ENCODE measurements around the gene PALD1. TPM values are rescaled to one million over a fixed set of nuclear protein-coding genes. Genes with fewer than 3 reads are reported as not detected.
A peak's percentile ranks its signal among the peaks of the same experiment; 100 is the strongest.

The PALD1 gene
- total and polyA plus RNA-seq, 2 donors (not counting 1 experiment from before 2014, with no cell fraction given), result 0.09 to 0.33 TPM

- Histone ChIP-seq H3K9ac (ENCODE audit: insufficient read depth, low read length) (no peak overlapping the region), H3K4me1 (ENCODE audit: control insufficient read depth, extremely low read depth, insufficient read depth, low read length) (no peaks in the 10 kb centered on the region), H3K4me2 (ENCODE audit: extremely low read depth, insufficient read depth, low read length) (no peak overlapping the region), H4K20me1 (ENCODE audit: control insufficient read depth, extremely low read depth, insufficient read depth, low read length) (no peaks in the 10 kb centered on the region), H3K36me3 (ENCODE audit: control insufficient read depth, insufficient read depth, low read length) (no peaks in the 10 kb centered on the region), H3K27me3 (ENCODE audit: control insufficient read depth, insufficient read depth, low read length) (peaks cover 14% of the 10 kb centered on the region), H3K27ac (ENCODE audit: insufficient read depth, low read length) (no peak overlapping the region), H2AFZ (ENCODE audit: low read length) (no peak overlapping the region), H3K9me3 (ENCODE audit: control insufficient read depth, insufficient read depth, low read depth, low read length) (no peaks in the 10 kb centered on the region), H3K79me2 (ENCODE audit: control insufficient read depth, insufficient read depth, low read length) (no peaks in the 10 kb centered on the region), H3K4me3 (replicated peaks in 1 of 4; ENCODE audit: control extremely low read depth in 1 of 4, insufficient read depth in 1 of 4, low read depth in 3 of 4, low read length in 4 of 4) (no peak overlapping the region)
- TF ChIP-seq CTCF (conservative IDR thresholded peaks at IDR 0.05 in 1 of 2, IDR thresholded peaks at IDR 0.05 in 1 of 2; ENCODE audit: low read depth in 1 of 2, low read length in 2 of 2) (no peak), EZH2 (IDR thresholded peaks at IDR 0.05; ENCODE audit: low read length, missing control alignments) (no peak)
- no peak for DNase-seq (ENCODE audit: low read depth in 2 of 2)
Measured at GRCh38 chr10:70583669-70584037, 105.1 kb downstream of the PALD1 start.

GRCh38 chr10:70584366-70584765 is 105.8 kb downstream of the PALD1 start:
- no peak for DNase-seq (ENCODE audit: low read depth in 2 of 2)
- Histone ChIP-seq H3K79me2 (ENCODE audit: control insufficient read depth, insufficient read depth, low read length) (no peaks in the 10 kb centered on the region), H2AFZ (ENCODE audit: low read length) (no peak overlapping the region), H3K4me2 (ENCODE audit: extremely low read depth, insufficient read depth, low read length) (no peak overlapping the region), H3K9ac (ENCODE audit: insufficient read depth, low read length) (no peak overlapping the region), H3K4me3 (replicated peaks in 1 of 4; ENCODE audit: control extremely low read depth in 1 of 4, insufficient read depth in 1 of 4, low read depth in 3 of 4, low read length in 4 of 4) (no peak overlapping the region), H3K36me3 (ENCODE audit: control insufficient read depth, insufficient read depth, low read length) (no peaks in the 10 kb centered on the region), H3K4me1 (ENCODE audit: control insufficient read depth, extremely low read depth, insufficient read depth, low read length) (no peaks in the 10 kb centered on the region), H3K9me3 (ENCODE audit: control insufficient read depth, insufficient read depth, low read depth, low read length) (no peaks in the 10 kb centered on the region), H3K27me3 (ENCODE audit: control insufficient read depth, insufficient read depth, low read length) (peaks cover 19% of the 10 kb centered on the region), H3K27ac (ENCODE audit: insufficient read depth, low read length) (no peak overlapping the region), H4K20me1 (ENCODE audit: control insufficient read depth, extremely low read depth, insufficient read depth, low read length) (no peaks in the 10 kb centered on the region)
- no peak for TF ChIP-seq EZH2 (IDR thresholded peaks at IDR 0.05; ENCODE audit: low read length, missing control alignments)
- no peak for TF ChIP-seq CTCF (conservative IDR thresholded peaks at IDR 0.05 in 1 of 2, IDR thresholded peaks at IDR 0.05 in 1 of 2; ENCODE audit: low read depth in 1 of 2, low read length in 2 of 2)

GRCh38 chr10:70584909-70585544 is 106.5 kb downstream of the PALD1 start:
- TF ChIP-seq EZH2 (IDR thresholded peaks at IDR 0.05; ENCODE audit: low read length, missing control alignments) (no peak), CTCF (conservative IDR thresholded peaks at IDR 0.05 in 1 of 2, IDR thresholded peaks at IDR 0.05 in 1 of 2; ENCODE audit: low read depth in 1 of 2, low read length in 2 of 2) (no peak)
- H3K36me3 ChIP-seq (ENCODE audit: control insufficient read depth, insufficient read depth, low read length), result no peaks in the 10 kb centered on the region
- no peak overlapping the region for H3K9ac ChIP-seq (ENCODE audit: insufficient read depth, low read length)
- no peaks in the 10 kb centered on the region for H3K79me2 ChIP-seq (ENCODE audit: control insufficient read depth, insufficient read depth, low read length)
- DNase-seq (ENCODE audit: low read depth in 2 of 2), result peak; percentile 33 to 56
- H3K27me3 ChIP-seq (ENCODE audit: control insufficient read depth, insufficient read depth, low read length), result peaks cover 19% of the 10 kb centered on the region
- H2AFZ ChIP-seq (ENCODE audit: low read length), result no peak overlapping the region
- no peaks in the 10 kb centered on the region for H3K4me1 ChIP-seq (ENCODE audit: control insufficient read depth, extremely low read depth, insufficient read depth, low read length)
- H4K20me1 ChIP-seq (ENCODE audit: control insufficient read depth, extremely low read depth, insufficient read depth, low read length), result no peaks in the 10 kb centered on the region
- no peak overlapping the region for H3K27ac ChIP-seq (ENCODE audit: insufficient read depth, low read length)
- H3K9me3 ChIP-seq (ENCODE audit: control insufficient read depth, insufficient read depth, low read depth, low read length), result no peaks in the 10 kb centered on the region
- H3K4me2 ChIP-seq (ENCODE audit: extremely low read depth, insufficient read depth, low read length), result no peak overlapping the region
- no peak overlapping the region for H3K4me3 ChIP-seq (replicated peaks in 1 of 4; ENCODE audit: control extremely low read depth in 1 of 4, insufficient read depth in 1 of 4, low read depth in 3 of 4, low read length in 4 of 4)

Measured in fibroblast of lung (primary cell).